Right lobe of liver (tissue), 6 donors: ENCODE results near the gene SPATA2L. TPM values are rescaled to one million over a fixed set of nuclear protein-coding genes. Genes with fewer than 3 reads are reported as not detected.
A peak's percentile ranks its signal among the peaks of the same experiment; 100 is the strongest.

Experiments
- ATAC-seq, 4 donors: fragments of 200-7000 bp; cut with Tn5 transposase; one replicate each; pipeline ENCODE4 v1.9.1; 2020; ENCODE audit warnings: mild to moderate bottlenecking in 4 of 4, moderate library complexity in 4 of 4
- DNase-seq, 3 donors: peaks; one replicate each; pipeline ENCODE4 v3.0.0-alpha.2; 2020
- H3K27ac ChIP-seq, 3 donors: fragments of 200-600 bp; one replicate each; pipeline ENCODE4 v1.8.0; 2022
- H3K27me3 ChIP-seq, 2 donors: fragments of 200-600 bp; one replicate each; pipeline ENCODE4 v1.8.0; 2022
- H3K36me3 ChIP-seq, 4 donors: fragments of 200-600 bp; sonication (generic) in 1 of 4; one replicate each; pipeline versions ENCODE4 v1.5.1 to v1.8.0; 2017 to 2022; ENCODE audit warnings: control low read depth in 1 of 4
- H3K4me1 ChIP-seq, 4 donors: fragments of 200-600 bp; sonication (generic) in 1 of 4; one replicate each; pipeline versions ENCODE4 v1.5.1 to v1.8.0; 2017 to 2022; ENCODE audit warnings: control low read depth in 1 of 4
- H3K4me3 ChIP-seq, 3 donors: fragments of 200-600 bp; one replicate each; pipeline ENCODE4 v1.8.0; 2022
- H3K9me3 ChIP-seq, 4 donors: fragments of 200-600 bp; sonication (generic) in 1 of 4; one replicate each; pipeline versions ENCODE4 v1.5.1 to v1.8.0; 2017 to 2022; ENCODE audit warnings: control low read depth in 1 of 4
- CTCF ChIP-seq, 4 donors: fragments of 200-600 bp in 3 of 4; fragments of 450-650 bp in 1 of 4; IDR thresholded peaks; one replicate each; pipeline versions ENCODE4 v1.5.1 to v1.8.0; 2016 to 2022; ENCODE audit warnings: antibody characterized with exemption in 4 of 4, mild to moderate bottlenecking in 2 of 4
- POLR2A ChIP-seq: fragments of 450-650 bp; IDR thresholded peaks from one replicate; pipeline ENCODE4 v1.6.1; 2017; ENCODE audit warnings: antibody characterized with exemption, mild to moderate bottlenecking
- WGBS: methylation state at CpG from one replicate; pipeline ENCODE4 v1.1.6; 2018; ENCODE audit warnings: low coverage, low lambda C conversion rate; ENCODE audit not compliant: insufficient coverage; ENCODE audit errors: missing lambda C conversion rate; 5-methylcytosine and 5-hydroxymethylcytosine counted together
- intact Hi-C, 2 donors: fragments of 100-400 bp; cut with DNase I; formaldehyde crosslinking; loops; one replicate each; pipeline versions ENCODE4 v1.11.2 to v1.14.1; 2022
- total RNA-seq, 6 experiments: library from RNA; depleted of rRNA in 2 of 6; stranded (reverse); fragments of >200 nt in 2 of 6; fragmentation: NEBNext Ultra II Directional in 3 of 6; extraction: Animal tissue kit (Norgen Biotek cat#: 25700) in 3 of 6; gene quantifications; one replicate each; pipeline versions ENCODE4 v1.1.0 to v1.2.4, GENCODE V29; 2016 to 2023
- donor health status: DM: no; HTN: yes; CAD: no.
- donor health status: DM: no; HTN: no; CAD: no.
- donor health status: DM: no; HTN: no; CAD: no.
- donor health status: DM: no; HTN: yes; CAD: no.
- donor health status: DM: no; HTN: yes; CAD: no.

SPATA2L gene
- total RNA-seq, 6 experiments from 2014 or later: 5.6 to 17.9 (median 11.2) TPM

GRCh38 chr16:89739383-89739782, 37.9 kb upstream of the SPATA2L start:
- intact Hi-C loops: no loop called here
- H3K9me3 ChIP-seq: no peaks in the 10 kb centered on the region
- peaks cover 0 to 58% (median 35%) of the 10 kb centered on the region in 4 donors for H3K36me3 ChIP-seq
- H3K4me1 ChIP-seq: no peaks in the 10 kb centered on the region
- no peak for TF ChIP-seq CTCF (IDR thresholded peaks at IDR 0.05)
- TF ChIP-seq POLR2A: no peak
- H3K27ac ChIP-seq: no peak overlapping the region
- no peak overlapping the region for H3K4me3 ChIP-seq
- no peak for DNase-seq
- WGBS: 82% methylated on average over 7 of the region's 9 CpGs
- peak in 2 of 4 donors; percentile 5 to 6 for ATAC-seq
- H3K27me3 ChIP-seq: no peaks in the 10 kb centered on the region

DNA sequence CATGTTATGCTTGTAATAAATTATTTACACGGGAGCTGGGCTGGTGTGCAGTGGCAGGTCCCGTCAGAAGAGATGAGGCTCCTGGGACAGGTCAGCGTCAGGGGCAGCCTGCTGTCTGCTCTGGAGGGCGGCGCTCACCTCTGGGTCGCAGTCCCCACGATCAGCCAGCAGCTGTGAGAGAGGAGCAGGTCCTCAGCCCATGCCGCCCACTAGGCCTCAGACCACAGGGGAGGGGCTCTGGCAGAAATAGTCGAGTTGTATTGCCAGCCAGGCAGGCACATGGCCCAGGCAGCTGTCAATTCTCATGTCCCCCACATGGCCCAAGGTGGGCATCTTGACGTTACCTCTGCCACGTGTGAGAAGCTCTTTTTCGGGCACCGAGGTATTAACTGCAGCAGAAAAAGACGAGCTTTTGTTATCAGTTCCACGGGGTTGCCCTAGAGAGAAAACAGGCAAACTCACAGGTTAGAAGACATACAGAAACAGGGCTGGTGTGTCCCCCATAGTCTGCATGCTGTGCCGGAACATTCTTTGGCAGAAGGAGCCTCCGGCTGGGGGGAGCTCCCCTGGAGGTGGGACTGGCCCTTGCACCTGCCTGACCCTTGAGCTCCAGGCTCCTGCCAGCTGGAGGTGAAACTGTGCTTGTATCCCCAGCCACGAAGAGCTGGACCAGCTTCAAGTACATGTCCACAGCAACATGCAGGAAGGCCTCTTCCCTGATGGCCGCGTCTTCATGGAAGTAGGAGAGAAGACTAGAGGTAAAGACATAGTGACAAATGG, 37.2 kb upstream of the SPATA2L start:
- Histone ChIP-seq H3K9me3 (no peaks in the 10 kb centered on the region), H3K4me1 (no peaks in the 10 kb centered on the region), H3K36me3 (peaks cover 0 to 65% (median 41%) of the 10 kb centered on the region in 4 donors), H3K4me3 (no peak overlapping the region), H3K27ac (no peak overlapping the region), H3K27me3 (no peaks in the 10 kb centered on the region)
- ATAC-seq: peak in 3 of 4 donors; percentile 18 to 26 (median 21)
- intact Hi-C loops: no loop called here
- WGBS: 72% methylated on average over 9 of the region's 20 CpGs
- no peak for TF ChIP-seq CTCF (IDR thresholded peaks at IDR 0.05)
- no peak for TF ChIP-seq POLR2A
- DNase-seq: no peak

DNA sequence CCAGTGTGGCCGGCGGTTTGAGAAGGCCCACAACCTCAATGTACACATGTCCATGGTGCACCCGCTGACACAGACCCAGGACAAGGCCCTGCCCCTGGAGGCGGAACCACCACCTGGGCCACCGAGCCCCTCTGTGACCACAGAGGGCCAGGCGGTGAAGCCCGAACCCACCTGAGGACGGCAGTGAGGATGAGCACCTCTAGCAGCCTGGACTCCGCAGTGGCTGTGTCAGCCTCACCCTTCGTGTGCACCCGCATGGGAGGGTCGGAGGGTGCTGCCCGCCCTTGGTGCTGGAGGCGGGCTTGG, 36.5 kb upstream of the SPATA2L start:
- no peaks in the 10 kb centered on the region for H3K4me1 ChIP-seq
- DNase-seq (no peak), ATAC-seq (peak in 2 of 4 donors; percentile 4 to 8)
- no peak overlapping the region for H3K27ac ChIP-seq
- intact Hi-C loops: no loop called here
- 90% methylated on average over 2 of the region's 14 CpGs for WGBS
- no peaks in the 10 kb centered on the region for H3K27me3 ChIP-seq
- TF ChIP-seq CTCF (IDR thresholded peaks at IDR 0.05) (no peak), POLR2A (no peak)
- H3K9me3 ChIP-seq: no peaks in the 10 kb centered on the region
- peaks cover 0 to 72% (median 47%) of the 10 kb centered on the region in 4 donors for H3K36me3 ChIP-seq
- H3K4me3 ChIP-seq: no peak overlapping the region

DNA sequence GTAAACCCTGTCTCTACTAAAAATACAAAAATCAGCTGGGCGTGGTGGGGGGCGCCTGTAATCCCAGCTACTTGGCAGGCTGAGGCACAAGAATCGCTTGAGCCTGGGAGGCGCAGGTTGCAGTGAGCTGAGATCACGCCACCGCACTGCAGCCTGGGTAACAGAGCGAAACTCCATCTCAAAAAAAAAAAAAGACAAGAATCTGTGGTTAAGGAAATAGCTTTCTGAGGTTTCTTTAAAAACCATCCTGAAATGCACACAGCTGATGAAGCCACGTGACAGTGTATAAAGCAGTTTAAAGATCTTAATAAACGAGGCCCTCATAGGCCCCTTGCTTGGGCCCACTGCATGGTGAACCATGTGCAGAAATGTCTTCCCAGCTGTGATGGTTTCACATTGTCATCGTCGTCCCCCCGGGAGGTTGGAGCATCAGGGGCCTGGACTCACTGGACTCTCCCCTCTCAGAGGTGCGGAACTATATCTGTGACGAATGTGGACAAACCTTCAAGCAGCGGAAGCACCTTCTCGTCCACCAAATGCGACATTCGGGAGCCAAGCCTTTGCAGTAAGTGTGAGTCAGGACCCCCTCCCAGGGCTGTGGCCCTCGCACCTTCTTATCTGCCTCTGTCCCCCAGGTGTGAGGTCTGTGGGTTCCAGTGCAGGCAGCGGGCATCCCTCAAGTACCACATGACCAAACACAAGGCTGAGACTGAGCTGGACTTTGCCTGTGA, 36.0 kb upstream of the SPATA2L start:
- intact Hi-C loops: no loop called here
- H3K9me3 ChIP-seq: no peaks in the 10 kb centered on the region

More for the DNA sequence above, 36.0 kb upstream of the SPATA2L start:
- Histone ChIP-seq H3K27me3 (no peaks in the 10 kb centered on the region), H3K4me3 (no peak overlapping the region), H3K27ac (no peak overlapping the region), H3K36me3 (peaks cover 0 to 73% (median 47%) of the 10 kb centered on the region in 4 donors), H3K4me1 (no peaks in the 10 kb centered on the region)
- no peak for TF ChIP-seq CTCF (IDR thresholded peaks at IDR 0.05)
- no peak for TF ChIP-seq POLR2A
- 88% methylated on average over 9 of the region's 20 CpGs for WGBS
- ATAC-seq (peak in 1 of 4 donors; percentile 4), DNase-seq (no peak)
